ENCODE results near the gene LGMN. TPM values are rescaled to one million over a fixed set of nuclear protein-coding genes. Genes with fewer than 3 reads are reported as not detected.

LGMN gene
- total RNA-seq, 2 experiments from 2014 or later, result 22.1 to 27.7 TPM

DNA sequence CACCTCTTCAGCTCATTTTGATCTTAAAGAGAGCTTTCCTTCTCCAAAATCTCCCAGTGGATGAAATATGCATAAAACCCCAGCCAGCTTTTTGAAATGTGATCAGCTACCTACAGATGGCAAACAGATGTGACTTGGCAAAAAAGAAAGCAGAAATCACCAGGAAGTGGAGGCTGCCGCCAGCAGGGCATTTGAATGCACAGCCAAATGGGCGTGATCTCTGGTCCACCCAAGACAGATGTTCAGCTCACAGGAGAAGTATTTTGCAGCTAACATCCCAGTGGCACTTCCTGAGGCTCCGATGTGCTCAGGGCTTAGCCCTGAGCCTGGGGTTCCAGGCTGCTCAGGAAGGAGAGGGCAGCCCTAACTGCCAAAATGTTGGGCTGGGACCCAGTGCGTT, 78.3 kb downstream of the LGMN start:
- H3K4me2 ChIP-seq (ENCODE audit: low read length), result no peak overlapping the region
- POLR2A ChIA-PET, result interaction anchor here (0.7 to 1.4 kb wide), 4 partner anchors 11 to 123 kb away, joined by 3 to 7 read pairs (median 3); no protein-coding TSS in a partner anchor
- CTCF ChIA-PET (ENCODE audit: unreplicated experiment), result no interaction called here

DNA sequence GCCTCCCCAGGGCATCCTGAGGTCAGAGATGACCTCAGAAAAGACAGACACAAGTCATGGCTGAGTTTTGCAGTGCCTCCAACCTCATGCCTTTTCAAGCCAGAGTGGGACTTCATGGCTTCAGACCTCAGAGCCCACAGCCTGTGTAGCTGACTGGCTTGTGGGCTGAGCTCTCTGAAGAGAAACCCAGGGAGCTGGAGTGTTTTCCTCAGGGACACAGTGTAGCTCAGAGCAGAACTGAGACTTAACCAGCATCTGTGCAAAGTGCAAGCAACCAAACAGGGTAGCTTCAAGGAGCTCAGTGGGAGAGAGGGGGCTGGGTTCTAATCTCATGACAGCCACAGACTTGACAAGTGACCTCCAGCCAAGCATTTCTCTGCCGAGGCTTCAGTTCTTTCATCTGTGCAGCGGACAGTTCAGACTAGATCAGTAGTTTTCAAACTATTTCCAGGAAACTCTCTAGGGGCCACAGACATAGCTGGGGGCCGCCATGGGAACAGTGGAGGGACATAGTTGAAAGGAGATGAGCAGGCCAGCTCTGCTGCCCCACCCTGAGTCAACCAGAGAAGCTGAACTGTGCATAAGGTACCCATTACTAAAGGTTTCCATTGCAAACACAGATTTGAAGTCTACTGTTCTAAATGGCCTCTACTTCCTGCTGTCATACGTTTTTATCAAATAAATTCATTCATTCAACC, 80.0 kb downstream of the LGMN start:
- POLR2A ChIA-PET, result interaction anchor here (0.6 kb wide), 1 partner anchor 457 kb away, joined by 3 read pairs; no protein-coding TSS in a partner anchor
- no peaks in the 10 kb centered on the region for H4K20me1 ChIP-seq (ENCODE audit: insufficient read depth, low read length)
- H3K9me2 ChIP-seq (ENCODE audit: insufficient read depth, low read length), result no peaks in the 10 kb centered on the region
- H3K4me1 ChIP-seq (ENCODE audit: insufficient read depth, low read length, poor library complexity, severe bottlenecking), result peaks cover 5% of the 10 kb centered on the region
- no peaks in the 10 kb centered on the region for H3K9me3 ChIP-seq (ENCODE audit: low read length)
- DNase-seq (ENCODE audit: low spot score), result no peak
- H3K36me3 ChIP-seq (ENCODE audit: insufficient read depth, low read length), result no peaks in the 10 kb centered on the region
- H2AFZ ChIP-seq (ENCODE audit: low read length), result no peak overlapping the region
- no TSS peak for BruUV-seq (replicated peaks)
- intact Hi-C loops (cut with micrococcal nuclease; ENCODE audit: unreplicated experiment), result no loop called here
- no peaks in the 10 kb centered on the region for H3K79me2 ChIP-seq (ENCODE audit: insufficient read depth, low read depth, low read length)
- no peak overlapping the region for H3K27ac ChIP-seq (ENCODE audit: low read depth, low read length, poor library complexity, severe bottlenecking)
- CTCF ChIA-PET (ENCODE audit: unreplicated experiment), result no interaction called here
- no peak overlapping the region for H3K4me2 ChIP-seq (ENCODE audit: low read length)
- H3K4me3 ChIP-seq (ENCODE audit: low read depth, low read length, poor library complexity, severe bottlenecking), result no peak overlapping the region
- TF ChIP-seq, protein P1, sequence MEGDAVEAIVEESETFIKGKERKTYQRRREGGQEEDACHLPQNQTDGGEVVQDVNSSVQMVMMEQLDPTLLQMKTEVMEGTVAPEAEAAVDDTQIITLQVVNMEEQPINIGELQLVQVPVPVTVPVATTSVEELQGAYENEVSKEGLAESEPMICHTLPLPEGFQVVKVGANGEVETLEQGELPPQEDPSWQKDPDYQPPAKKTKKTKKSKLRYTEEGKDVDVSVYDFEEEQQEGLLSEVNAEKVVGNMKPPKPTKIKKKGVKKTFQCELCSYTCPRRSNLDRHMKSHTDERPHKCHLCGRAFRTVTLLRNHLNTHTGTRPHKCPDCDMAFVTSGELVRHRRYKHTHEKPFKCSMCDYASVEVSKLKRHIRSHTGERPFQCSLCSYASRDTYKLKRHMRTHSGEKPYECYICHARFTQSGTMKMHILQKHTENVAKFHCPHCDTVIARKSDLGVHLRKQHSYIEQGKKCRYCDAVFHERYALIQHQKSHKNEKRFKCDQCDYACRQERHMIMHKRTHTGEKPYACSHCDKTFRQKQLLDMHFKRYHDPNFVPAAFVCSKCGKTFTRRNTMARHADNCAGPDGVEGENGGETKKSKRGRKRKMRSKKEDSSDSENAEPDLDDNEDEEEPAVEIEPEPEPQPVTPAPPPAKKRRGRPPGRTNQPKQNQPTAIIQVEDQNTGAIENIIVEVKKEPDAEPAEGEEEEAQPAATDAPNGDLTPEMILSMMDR (conservative IDR thresholded peaks at IDR 0.05; ENCODE audit: low read length), result no peak
- no peak for TF ChIP-seq EZH2phosphoT487 (IDR thresholded peaks at IDR 0.05; ENCODE audit: borderline replicate concordance, low read depth, low read length)

More for the DNA sequence above, 78.3 kb downstream of the LGMN start:
- Histone ChIP-seq H3K27ac (ENCODE audit: low read depth, low read length, poor library complexity, severe bottlenecking) (no peak overlapping the region), H3K36me3 (ENCODE audit: insufficient read depth, low read length) (no peaks in the 10 kb centered on the region), H3K79me2 (ENCODE audit: insufficient read depth, low read depth, low read length) (no peaks in the 10 kb centered on the region), H2AFZ (ENCODE audit: low read length) (peak overlapping the region; percentile 55; the same call in 1 of the 2 replicates), H4K20me1 (ENCODE audit: insufficient read depth, low read length) (no peaks in the 10 kb centered on the region), H3K4me1 (ENCODE audit: insufficient read depth, low read length, poor library complexity, severe bottlenecking) (peaks cover 5% of the 10 kb centered on the region), H3K9me2 (ENCODE audit: insufficient read depth, low read length) (no peaks in the 10 kb centered on the region), H3K9me3 (ENCODE audit: low read length) (no peaks in the 10 kb centered on the region), H3K4me3 (ENCODE audit: low read depth, low read length, poor library complexity, severe bottlenecking) (no peak overlapping the region)
- TF ChIP-seq, protein P1 (conservative IDR thresholded peaks at IDR 0.05; ENCODE audit: low read length), result 0 out of 2 replicates have a peak, but pooled peaks have one; percentile 23
- TF ChIP-seq EZH2phosphoT487 (IDR thresholded peaks at IDR 0.05; ENCODE audit: borderline replicate concordance, low read depth, low read length), result no peak
- intact Hi-C loops (cut with micrococcal nuclease; ENCODE audit: unreplicated experiment), result no loop called here
- peak; percentile 29 for DNase-seq (ENCODE audit: low spot score)
- no TSS peak for BruUV-seq (replicated peaks)

DNA sequence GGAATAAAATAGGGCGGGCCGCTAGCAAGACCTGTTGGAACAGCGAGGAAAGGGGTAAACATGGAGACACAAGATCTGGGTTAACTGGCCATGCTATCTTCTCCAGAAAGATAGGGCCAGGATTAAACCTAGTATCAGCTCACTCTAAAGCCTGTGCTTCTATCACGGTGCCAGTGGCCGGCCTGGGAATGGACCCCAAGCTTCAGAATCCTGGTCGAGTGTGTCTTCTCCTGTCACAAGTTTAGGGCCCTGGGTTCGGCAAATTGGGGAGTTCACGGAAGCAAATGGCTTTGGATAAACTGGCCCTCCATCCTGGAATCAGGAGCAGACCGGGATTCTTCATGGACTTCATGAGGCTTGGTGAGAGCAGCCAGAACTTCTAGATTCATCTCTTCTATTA, 82.2 kb downstream of the LGMN start:
- peaks cover 5% of the 10 kb centered on the region for H3K4me1 ChIP-seq (ENCODE audit: insufficient read depth, low read length, poor library complexity, severe bottlenecking)
- no peak for DNase-seq (ENCODE audit: low spot score)
- no peaks in the 10 kb centered on the region for H4K20me1 ChIP-seq (ENCODE audit: insufficient read depth, low read length)
- TF ChIP-seq EZH2phosphoT487 (IDR thresholded peaks at IDR 0.05; ENCODE audit: borderline replicate concordance, low read depth, low read length), result no peak
- TF ChIP-seq, protein P1 (conservative IDR thresholded peaks at IDR 0.05; ENCODE audit: low read length), result no peak
- no peak overlapping the region for H3K4me3 ChIP-seq (ENCODE audit: low read depth, low read length, poor library complexity, severe bottlenecking)
- POLR2A ChIA-PET, result no interaction called here
- CTCF ChIA-PET (ENCODE audit: unreplicated experiment), result no interaction called here
- no peaks in the 10 kb centered on the region for H3K9me2 ChIP-seq (ENCODE audit: insufficient read depth, low read length)
- H3K9me3 ChIP-seq (ENCODE audit: low read length), result no peaks in the 10 kb centered on the region
- no peaks in the 10 kb centered on the region for H3K79me2 ChIP-seq (ENCODE audit: insufficient read depth, low read depth, low read length)
- intact Hi-C loops (cut with micrococcal nuclease; ENCODE audit: unreplicated experiment), result no loop called here
- no TSS peak for BruUV-seq (replicated peaks)
- H3K4me2 ChIP-seq (ENCODE audit: low read length), result no peak overlapping the region
- no peak overlapping the region for H2AFZ ChIP-seq (ENCODE audit: low read length)
- H3K36me3 ChIP-seq (ENCODE audit: insufficient read depth, low read length), result no peaks in the 10 kb centered on the region
- no peak overlapping the region for H3K27ac ChIP-seq (ENCODE audit: low read depth, low read length, poor library complexity, severe bottlenecking)
